Bronchial epithelial cell (primary cell): ENCODE results near the gene MICALL1. TPM values are rescaled to one million over a fixed set of nuclear protein-coding genes. Genes with fewer than 3 reads are reported as not detected.

Source experiments
- DNase-seq: peaks from one replicate; pipeline ENCODE4 v3.0.0-alpha.2; 2010; ENCODE audit warnings: low read depth
- FAIRE-seq: peaks from 2 replicates; lab custom pipeline; 2011; peaks lifted over from hg19 to GRCh38; lab: Jason Lieb, UNC
- H3K27me3 ChIP-seq: 2 replicates; pipeline ENCODE4 v1.5.1; 2011; ENCODE audit warnings: low read length; ENCODE audit not compliant: control insufficient read depth, insufficient read depth
- H3K36me3 ChIP-seq: 2 replicates; pipeline ENCODE4 v1.5.1; 2011; ENCODE audit warnings: low read length; ENCODE audit not compliant: control insufficient read depth, insufficient read depth
- H3K4me3 ChIP-seq: 2 replicates; pipeline ENCODE4 v1.5.1; 2011; ENCODE audit warnings: mild to moderate bottlenecking, low read depth, low read length, control low read depth
- CTCF ChIP-seq: IDR thresholded peaks from 2 replicates; pipeline ENCODE4 v1.5.1; 2011; ENCODE audit warnings: mild to moderate bottlenecking, moderate library complexity, low read length, control low read depth, inconsistent platforms; ENCODE audit not compliant: insufficient read depth, severe bottlenecking
- total RNA-seq: library from RNA; depleted of rRNA; stranded (reverse); fragments of >200 nt; gene quantifications from 2 replicates; pipeline ENCODE4 v1.2.1, GENCODE V29; 2014

Gene MICALL1
- total RNA-seq, 1 donor from 2014 or later: 143 TPM

GRCh38 chr22:37967147-37967546, 61.0 kb downstream of the MICALL1 start:
- FAIRE-seq: no peak
- Histone ChIP-seq H3K4me3 (no peak overlapping the region), H3K27me3 (no peaks in the 10 kb centered on the region), H3K36me3 (peaks cover 27% of the 10 kb centered on the region)
- TF ChIP-seq CTCF: no peak
- DNase-seq: no peak

DNA sequence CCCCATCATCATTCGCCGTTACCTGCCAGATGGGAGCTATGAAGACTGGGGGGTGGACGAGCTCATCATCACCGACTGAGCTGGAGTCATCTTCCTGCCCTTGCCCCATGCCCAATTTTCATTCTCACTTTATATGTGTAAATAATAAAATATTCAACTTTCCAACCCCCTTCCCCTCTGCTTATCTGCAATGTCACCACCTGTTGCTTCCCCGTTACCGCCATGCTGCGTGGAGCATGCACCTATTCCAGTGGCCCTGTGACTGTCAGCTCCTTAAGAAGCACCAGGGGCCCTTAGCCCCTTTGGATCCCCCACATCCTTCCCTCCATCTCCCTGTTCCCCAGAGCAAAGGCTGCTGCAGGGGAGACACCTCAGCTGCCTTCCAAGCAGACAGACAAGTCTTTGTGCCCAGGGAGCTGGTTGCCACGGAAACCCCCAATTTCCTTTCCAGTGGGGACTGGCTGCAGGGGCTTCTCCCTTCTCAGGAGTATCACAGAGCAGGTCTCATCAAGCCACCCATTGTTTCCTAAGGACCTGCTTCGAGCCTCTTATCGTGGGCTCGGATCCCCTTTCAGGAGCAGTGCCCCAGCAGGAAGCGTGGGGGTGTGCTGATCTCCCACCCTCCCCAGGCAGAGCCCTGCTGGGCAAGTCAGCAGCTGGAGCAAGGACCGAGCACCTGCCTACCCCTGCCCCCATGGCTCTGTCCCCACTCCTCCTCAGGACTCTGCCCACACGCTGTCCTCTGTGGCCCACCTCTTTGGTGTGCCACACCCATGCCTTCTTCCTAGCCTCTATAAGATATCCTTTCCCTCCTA, 61.7 kb downstream of the MICALL1 start:
- no peak for DNase-seq
- no peak for TF ChIP-seq CTCF
- no peak for FAIRE-seq
- Histone ChIP-seq H3K4me3 (no peak overlapping the region), H3K36me3 (peaks cover 29% of the 10 kb centered on the region), H3K27me3 (no peaks in the 10 kb centered on the region)

DNA sequence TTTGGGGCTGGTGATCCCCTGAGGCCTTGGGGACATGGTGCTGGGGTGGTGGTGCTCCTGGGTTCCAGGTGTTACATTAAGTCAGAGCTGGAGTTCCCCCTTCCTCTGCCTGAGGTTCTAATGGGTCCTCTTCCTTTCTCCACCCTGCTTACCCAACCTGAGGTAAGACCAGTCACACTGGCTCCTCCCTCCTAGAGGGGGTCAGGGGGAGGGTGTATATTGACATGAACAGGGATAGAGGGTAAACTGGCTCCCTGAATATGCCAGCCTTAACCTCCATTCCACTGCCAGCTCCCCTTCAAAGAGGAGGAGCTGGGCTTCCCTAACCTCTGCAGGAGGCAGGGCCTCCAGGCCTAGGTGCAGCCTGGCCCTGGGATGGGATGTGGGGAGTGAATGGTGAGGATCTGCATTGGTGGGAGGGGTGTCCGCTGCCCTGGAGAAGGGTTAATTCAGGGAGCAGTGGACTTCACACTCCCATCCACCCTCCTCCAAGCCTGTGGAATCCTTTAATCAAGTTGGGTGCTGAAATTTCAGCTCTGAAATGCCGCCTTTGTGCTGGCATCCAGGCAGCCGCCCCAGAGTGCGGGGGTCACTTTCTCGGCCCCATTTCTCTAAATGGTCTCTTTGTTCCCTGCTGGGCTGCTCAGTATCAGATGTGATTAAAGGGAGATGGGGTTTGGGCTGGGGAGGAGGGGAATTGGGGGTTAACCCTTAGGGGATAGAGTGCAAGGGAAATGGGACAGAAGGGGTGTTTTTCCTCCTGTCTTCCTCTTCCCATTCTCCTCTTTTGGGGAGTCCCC, 62.6 kb downstream of the MICALL1 start:
- Histone ChIP-seq H3K4me3 (no peak overlapping the region), H3K27me3 (no peaks in the 10 kb centered on the region), H3K36me3 (peaks cover 26% of the 10 kb centered on the region)
- TF ChIP-seq CTCF: no peak
- FAIRE-seq: no peak
- DNase-seq: no peak

DNA sequence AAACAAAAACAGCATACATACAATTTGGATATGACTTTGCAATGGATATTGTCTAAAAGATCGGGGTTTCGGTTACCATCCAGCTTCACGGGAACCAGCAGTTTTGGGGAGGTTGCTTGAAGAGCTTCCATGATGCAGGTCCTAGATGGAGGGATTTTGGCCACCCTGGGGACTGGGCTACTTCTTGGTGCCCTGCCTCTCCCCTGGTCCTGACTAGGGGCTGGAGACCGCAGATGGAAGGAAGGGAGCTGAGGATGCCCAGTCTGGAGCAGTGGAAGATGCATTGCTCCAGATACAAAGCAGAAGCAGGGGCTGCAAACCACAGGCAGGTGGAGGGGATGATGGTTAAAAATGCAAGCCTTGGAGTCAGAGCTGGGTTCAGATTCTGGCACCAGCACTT, 64.8 kb downstream of the MICALL1 start:
- no peak for FAIRE-seq
- TF ChIP-seq CTCF: no peak

DNA sequence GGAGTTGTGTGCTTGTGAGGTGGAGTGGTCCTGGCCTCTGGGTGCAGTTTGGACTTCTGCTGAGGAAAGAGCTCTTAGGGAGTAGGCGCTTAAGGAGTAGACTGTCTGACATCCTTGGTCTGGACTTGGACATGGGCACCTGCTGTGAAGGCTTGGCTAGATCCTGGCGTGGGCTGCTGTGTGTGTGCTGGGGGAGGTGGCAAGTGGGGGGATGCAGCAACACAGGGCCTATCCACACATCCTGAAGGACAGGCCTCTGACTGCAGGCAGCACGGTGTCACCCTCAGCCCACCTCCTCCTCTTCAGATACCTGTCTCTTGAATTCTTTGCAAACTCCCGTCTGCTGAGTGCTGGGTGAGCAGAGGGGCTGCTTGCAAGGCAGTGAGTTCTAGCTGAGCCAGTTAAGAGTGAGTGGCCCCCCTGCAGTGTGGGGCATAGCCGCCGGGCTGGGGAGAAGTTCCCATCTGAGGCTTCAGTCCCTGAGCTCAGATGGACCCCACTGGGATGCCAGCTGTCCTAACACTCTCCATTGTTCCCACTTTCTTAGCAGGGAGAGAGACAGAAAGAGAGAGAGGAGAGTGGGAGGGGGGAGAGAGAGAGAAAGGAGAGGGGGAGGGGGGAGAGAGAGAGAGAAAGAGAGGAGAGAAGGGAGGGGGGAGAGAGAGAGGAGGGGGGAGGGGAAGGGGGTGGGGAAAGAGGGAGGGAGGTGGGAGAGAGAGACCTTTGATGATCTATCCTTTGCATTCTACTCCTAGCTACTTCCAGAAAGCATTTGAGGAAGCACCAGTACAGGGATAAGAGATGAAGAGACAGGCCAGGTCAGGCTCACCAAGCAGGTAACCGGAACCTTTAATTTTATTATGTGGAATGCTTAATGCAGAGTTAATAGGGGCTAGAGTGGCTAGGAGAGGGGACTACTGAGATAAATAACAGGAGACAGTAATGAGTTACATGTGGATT, 65.7 kb downstream of the MICALL1 start:
- no peak for DNase-seq
- Histone ChIP-seq H3K36me3 (peaks cover 21% of the 10 kb centered on the region), H3K4me3 (no peak overlapping the region), H3K27me3 (no peaks in the 10 kb centered on the region)
- no peak for FAIRE-seq
- TF ChIP-seq CTCF: no peak

More for the DNA sequence above, 64.8 kb downstream of the MICALL1 start:
- DNase-seq: no peak
- H3K27me3 ChIP-seq: no peaks in the 10 kb centered on the region
- H3K36me3 ChIP-seq: peaks cover 22% of the 10 kb centered on the region
- no peak overlapping the region for H3K4me3 ChIP-seq
